GM23338 (cell line): Measurements from ENCODE around the gene DAO.

ENCODE experiments used
- EZH2 ChIP-seq: fragments of 200-600 bp; sonication (generic); IDR thresholded peaks from one replicate; pipeline ENCODE4 v1.8.0; 2017; ENCODE audit warnings: antibody characterized with exemption, mild to moderate bottlenecking, low read depth; ENCODE audit not compliant: unreplicated experiment
- EZH2phosphoT487 ChIP-seq: fragments of 200-600 bp; sonication (generic); IDR thresholded peaks from one replicate; pipeline ENCODE4 v1.8.1; 2018; ENCODE audit warnings: antibody characterized with exemption; ENCODE audit not compliant: unreplicated experiment
- JUNB ChIP-seq: IDR thresholded peaks from one replicate; pipeline ENCODE4 v1.6.1; 2016; ENCODE audit warnings: antibody characterized with exemption; ENCODE audit not compliant: unreplicated experiment
- POLR2AphosphoS5 ChIP-seq: IDR thresholded peaks from 2 replicates; pipeline ENCODE4 v1.6.1; 2016; ENCODE audit warnings: antibody characterized with exemption, low read depth
- ZNF114 ChIP-seq: fragments of 250-450 bp; sonication (Bioruptor Pico); IDR thresholded peaks from 2 replicates; pipeline ENCODE4 v1.5.0; 2020; ENCODE audit warnings: mild to moderate bottlenecking, moderate library complexity
- TF ChIP-seq, protein P1 (sequence below), 2 experiments: fragments of 200-600 bp in 1 of 2; sonication (generic) in 1 of 2; conservative IDR thresholded peaks; 2 replicates each; pipeline versions ENCODE4 v1.5.1 to v1.6.1; 2016 to 2017; ENCODE audit warnings: antibody characterized with exemption in 2 of 2, low read depth in 2 of 2, mild to moderate bottlenecking in 2 of 2, moderate library complexity in 1 of 2
- TF ChIP-seq, protein P2 (sequence below): IDR thresholded peaks from one replicate; pipeline ENCODE4 v1.6.1; 2018; ENCODE audit warnings: antibody characterized with exemption; ENCODE audit not compliant: unreplicated experiment

GRCh38 chr12:108843187-108843586, 36.7 kb upstream of the DAO start:
- TF ChIP-seq, protein P1, sequence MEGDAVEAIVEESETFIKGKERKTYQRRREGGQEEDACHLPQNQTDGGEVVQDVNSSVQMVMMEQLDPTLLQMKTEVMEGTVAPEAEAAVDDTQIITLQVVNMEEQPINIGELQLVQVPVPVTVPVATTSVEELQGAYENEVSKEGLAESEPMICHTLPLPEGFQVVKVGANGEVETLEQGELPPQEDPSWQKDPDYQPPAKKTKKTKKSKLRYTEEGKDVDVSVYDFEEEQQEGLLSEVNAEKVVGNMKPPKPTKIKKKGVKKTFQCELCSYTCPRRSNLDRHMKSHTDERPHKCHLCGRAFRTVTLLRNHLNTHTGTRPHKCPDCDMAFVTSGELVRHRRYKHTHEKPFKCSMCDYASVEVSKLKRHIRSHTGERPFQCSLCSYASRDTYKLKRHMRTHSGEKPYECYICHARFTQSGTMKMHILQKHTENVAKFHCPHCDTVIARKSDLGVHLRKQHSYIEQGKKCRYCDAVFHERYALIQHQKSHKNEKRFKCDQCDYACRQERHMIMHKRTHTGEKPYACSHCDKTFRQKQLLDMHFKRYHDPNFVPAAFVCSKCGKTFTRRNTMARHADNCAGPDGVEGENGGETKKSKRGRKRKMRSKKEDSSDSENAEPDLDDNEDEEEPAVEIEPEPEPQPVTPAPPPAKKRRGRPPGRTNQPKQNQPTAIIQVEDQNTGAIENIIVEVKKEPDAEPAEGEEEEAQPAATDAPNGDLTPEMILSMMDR (conservative IDR thresholded peaks at IDR 0.05; ENCODE audit: low read depth in 2 of 2) = no peak
- no peak for TF ChIP-seq JUNB
- TF ChIP-seq POLR2AphosphoS5 = no peak
- no peak for TF ChIP-seq EZH2
- TF ChIP-seq, protein P2, sequence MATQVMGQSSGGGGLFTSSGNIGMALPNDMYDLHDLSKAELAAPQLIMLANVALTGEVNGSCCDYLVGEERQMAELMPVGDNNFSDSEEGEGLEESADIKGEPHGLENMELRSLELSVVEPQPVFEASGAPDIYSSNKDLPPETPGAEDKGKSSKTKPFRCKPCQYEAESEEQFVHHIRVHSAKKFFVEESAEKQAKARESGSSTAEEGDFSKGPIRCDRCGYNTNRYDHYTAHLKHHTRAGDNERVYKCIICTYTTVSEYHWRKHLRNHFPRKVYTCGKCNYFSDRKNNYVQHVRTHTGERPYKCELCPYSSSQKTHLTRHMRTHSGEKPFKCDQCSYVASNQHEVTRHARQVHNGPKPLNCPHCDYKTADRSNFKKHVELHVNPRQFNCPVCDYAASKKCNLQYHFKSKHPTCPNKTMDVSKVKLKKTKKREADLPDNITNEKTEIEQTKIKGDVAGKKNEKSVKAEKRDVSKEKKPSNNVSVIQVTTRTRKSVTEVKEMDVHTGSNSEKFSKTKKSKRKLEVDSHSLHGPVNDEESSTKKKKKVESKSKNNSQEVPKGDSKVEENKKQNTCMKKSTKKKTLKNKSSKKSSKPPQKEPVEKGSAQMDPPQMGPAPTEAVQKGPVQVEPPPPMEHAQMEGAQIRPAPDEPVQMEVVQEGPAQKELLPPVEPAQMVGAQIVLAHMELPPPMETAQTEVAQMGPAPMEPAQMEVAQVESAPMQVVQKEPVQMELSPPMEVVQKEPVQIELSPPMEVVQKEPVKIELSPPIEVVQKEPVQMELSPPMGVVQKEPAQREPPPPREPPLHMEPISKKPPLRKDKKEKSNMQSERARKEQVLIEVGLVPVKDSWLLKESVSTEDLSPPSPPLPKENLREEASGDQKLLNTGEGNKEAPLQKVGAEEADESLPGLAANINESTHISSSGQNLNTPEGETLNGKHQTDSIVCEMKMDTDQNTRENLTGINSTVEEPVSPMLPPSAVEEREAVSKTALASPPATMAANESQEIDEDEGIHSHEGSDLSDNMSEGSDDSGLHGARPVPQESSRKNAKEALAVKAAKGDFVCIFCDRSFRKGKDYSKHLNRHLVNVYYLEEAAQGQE = no peak
- TF ChIP-seq EZH2phosphoT487 = no peak
- TF ChIP-seq ZNF114 (CRISPR knock-in tag) = no peak
